DMS153 treated with DMSO at 0.1 percent for 48 hours (cell line): Measurements from ENCODE around the gene PRSS48.
"Not testable (repeated sequence)": the region's sequence is repeated elsewhere in the genome, so short reads cannot be mapped to it uniquely, and the experiment has no call there.

ENCODE experiments used
- DNase-seq: peaks from one replicate; lab custom pipeline; 2025; ENCODE audit not compliant: unreplicated experiment; lab: John Stamatoyannopoulos, UW

The PRSS48 gene

GRCh38 chr4:151276787-151277562, at the start of gene PRSS48:
Gene PRSS48, plus strand, starts transcription at chr4:151277161. Its CDS starts 12 bp downstream, at chr4:151277173.
- peak; percentile 21 for DNase-seq

- no peak for DNase-seq
These were observed 49.8 kb upstream of the PRSS48 start for GRCh38 chr4:151227172-151227571.

- no peak for DNase-seq
These were observed 49.2 kb upstream of the PRSS48 start for GRCh38 chr4:151227731-151228130.

GRCh38 chr4:151228189-151229119, 48.5 kb upstream of the PRSS48 start:
- no peak for DNase-seq

GRCh38 chr4:151231915-151232595, 44.9 kb upstream of the PRSS48 start:
- no peak for DNase-seq

- DNase-seq = no peak
These were observed 43.4 kb upstream of the PRSS48 start for GRCh38 chr4:151233600-151233999.

GRCh38 chr4:151235373-151235772, 41.6 kb upstream of the PRSS48 start:
- not testable (repeated sequence) for DNase-seq

- DNase-seq = no peak
These were observed 40.9 kb upstream of the PRSS48 start for GRCh38 chr4:151236036-151236435.

GRCh38 chr4:151238477-151238876, 38.5 kb upstream of the PRSS48 start:
- DNase-seq = no peak

GRCh38 chr4:151239608-151240007, 37.4 kb upstream of the PRSS48 start:
- DNase-seq = no peak

- DNase-seq = no peak
These were observed 34.7 kb upstream of the PRSS48 start for GRCh38 chr4:151242305-151242704.

- DNase-seq = no peak
These were observed 30.2 kb upstream of the PRSS48 start for GRCh38 chr4:151246742-151247141.

GRCh38 chr4:151247395-151247794, 29.6 kb upstream of the PRSS48 start:
- DNase-seq = no peak

GRCh38 chr4:151248519-151248918, 28.4 kb upstream of the PRSS48 start:
- DNase-seq = no peak

- DNase-seq = no peak
These were observed 26.3 kb upstream of the PRSS48 start for GRCh38 chr4:151250706-151251105.

GRCh38 chr4:151251603-151252304, 25.2 kb upstream of the PRSS48 start:
- peak; percentile 4 for DNase-seq

GRCh38 chr4:151255226-151255625, 21.7 kb upstream of the PRSS48 start:
- DNase-seq = not testable (repeated sequence)

- DNase-seq = not testable (repeated sequence)
These were observed 21.3 kb upstream of the PRSS48 start for GRCh38 chr4:151255680-151256079.

GRCh38 chr4:151256134-151256533, 20.8 kb upstream of the PRSS48 start:
- DNase-seq = no peak

GRCh38 chr4:151257704-151258103, 19.3 kb upstream of the PRSS48 start:
- DNase-seq = no peak

GRCh38 chr4:151259752-151260151, 17.2 kb upstream of the PRSS48 start:
- no peak for DNase-seq
